ENCODE results near the gene TNNI2.

TNNI2 gene

GRCh38 chr11:1832211-1832919 is 6.4 kb upstream of the TNNI2 start:
- peak overlapping the region; percentile 21; the same call in 1 of the 2 replicates for H3K4me2 ChIP-seq (ENCODE audit: insufficient read depth, low read length)
- no peak for TF ChIP-seq EZH2 (IDR thresholded peaks at IDR 0.05; ENCODE audit: borderline replicate concordance, low read depth, low read length, severe bottlenecking)
- TF ChIP-seq, protein P1, sequence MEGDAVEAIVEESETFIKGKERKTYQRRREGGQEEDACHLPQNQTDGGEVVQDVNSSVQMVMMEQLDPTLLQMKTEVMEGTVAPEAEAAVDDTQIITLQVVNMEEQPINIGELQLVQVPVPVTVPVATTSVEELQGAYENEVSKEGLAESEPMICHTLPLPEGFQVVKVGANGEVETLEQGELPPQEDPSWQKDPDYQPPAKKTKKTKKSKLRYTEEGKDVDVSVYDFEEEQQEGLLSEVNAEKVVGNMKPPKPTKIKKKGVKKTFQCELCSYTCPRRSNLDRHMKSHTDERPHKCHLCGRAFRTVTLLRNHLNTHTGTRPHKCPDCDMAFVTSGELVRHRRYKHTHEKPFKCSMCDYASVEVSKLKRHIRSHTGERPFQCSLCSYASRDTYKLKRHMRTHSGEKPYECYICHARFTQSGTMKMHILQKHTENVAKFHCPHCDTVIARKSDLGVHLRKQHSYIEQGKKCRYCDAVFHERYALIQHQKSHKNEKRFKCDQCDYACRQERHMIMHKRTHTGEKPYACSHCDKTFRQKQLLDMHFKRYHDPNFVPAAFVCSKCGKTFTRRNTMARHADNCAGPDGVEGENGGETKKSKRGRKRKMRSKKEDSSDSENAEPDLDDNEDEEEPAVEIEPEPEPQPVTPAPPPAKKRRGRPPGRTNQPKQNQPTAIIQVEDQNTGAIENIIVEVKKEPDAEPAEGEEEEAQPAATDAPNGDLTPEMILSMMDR (IDR thresholded peaks at IDR 0.05; ENCODE audit: borderline replicate concordance, extremely low read depth, low read length, poor library complexity, severe bottlenecking) = peak; percentile 89
- no peaks in the 10 kb centered on the region for H4K20me1 ChIP-seq (ENCODE audit: insufficient read depth, low read length)
- peak overlapping the region; percentile 70; the same call in 1 of the 2 replicates for H2AFZ ChIP-seq (ENCODE audit: low read depth, low read length)
- no peaks in the 10 kb centered on the region for H3K9me3 ChIP-seq (ENCODE audit: insufficient read depth, low read length, severe bottlenecking)
- H3K27ac ChIP-seq (ENCODE audit: low read length) = 0 out of 2 replicates have a peak overlapping the region, but pooled peaks have one; percentile 22
- ATAC-seq (ENCODE audit: insufficient read depth, low read depth) (peak; percentile 89), DNase-seq (peak; percentile 67)
- peaks cover 14% of the 10 kb centered on the region for H3K4me1 ChIP-seq (ENCODE audit: insufficient read depth, low read length)
- peak overlapping the region; percentile 22; the same call in 1 of the 2 replicates for H3K9ac ChIP-seq (ENCODE audit: low read depth, low read length)
- no peaks in the 10 kb centered on the region for H3K27me3 ChIP-seq (ENCODE audit: insufficient read depth, low read length, poor library complexity)
- H3K79me2 ChIP-seq (ENCODE audit: insufficient read depth, low read length) = no peaks in the 10 kb centered on the region
- no peaks in the 10 kb centered on the region for H3K36me3 ChIP-seq (ENCODE audit: insufficient read depth, low read length)
- no peak overlapping the region for H3K4me3 ChIP-seq (ENCODE audit: low read depth in 1 of 2, low read length in 2 of 2)

DNA sequence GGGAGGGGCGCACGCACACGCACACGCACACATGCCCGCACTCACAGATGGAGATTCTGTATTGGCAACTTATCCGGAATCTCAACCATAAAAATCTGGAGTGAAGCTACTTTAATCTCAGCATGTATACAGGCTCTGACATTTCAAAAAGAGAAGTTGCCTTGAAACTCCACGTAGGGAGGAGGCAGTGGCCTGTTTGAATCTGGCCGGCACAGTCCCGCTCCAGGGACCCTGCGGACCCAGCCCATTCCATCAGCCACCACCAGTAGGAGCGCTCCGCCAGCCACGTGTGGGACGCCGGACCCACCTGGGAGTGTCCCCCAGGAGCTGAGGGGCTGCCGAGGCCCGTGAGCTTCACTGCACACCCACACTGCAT is 5.9 kb upstream of the TNNI2 start:
- Histone ChIP-seq H3K9me3 (ENCODE audit: insufficient read depth, low read length, severe bottlenecking) (no peaks in the 10 kb centered on the region), H3K4me2 (ENCODE audit: insufficient read depth, low read length) (no peak overlapping the region), H3K36me3 (ENCODE audit: insufficient read depth, low read length) (no peaks in the 10 kb centered on the region), H3K4me3 (ENCODE audit: low read depth in 1 of 2, low read length in 2 of 2) (no peak overlapping the region), H2AFZ (ENCODE audit: low read depth, low read length) (no peak overlapping the region), H4K20me1 (ENCODE audit: insufficient read depth, low read length) (no peaks in the 10 kb centered on the region), H3K79me2 (ENCODE audit: insufficient read depth, low read length) (no peaks in the 10 kb centered on the region), H3K27me3 (ENCODE audit: insufficient read depth, low read length, poor library complexity) (no peaks in the 10 kb centered on the region), H3K4me1 (ENCODE audit: insufficient read depth, low read length) (peaks cover 16% of the 10 kb centered on the region), H3K27ac (ENCODE audit: low read length) (no peak overlapping the region), H3K9ac (ENCODE audit: low read depth, low read length) (no peak overlapping the region)
- ATAC-seq (ENCODE audit: insufficient read depth, low read depth) = no peak
- DNase-seq = no peak
- no peak for TF ChIP-seq EZH2 (IDR thresholded peaks at IDR 0.05; ENCODE audit: borderline replicate concordance, low read depth, low read length, severe bottlenecking)
- TF ChIP-seq, protein P1 (IDR thresholded peaks at IDR 0.05; ENCODE audit: borderline replicate concordance, extremely low read depth, low read length, poor library complexity, severe bottlenecking) = no peak

DNA sequence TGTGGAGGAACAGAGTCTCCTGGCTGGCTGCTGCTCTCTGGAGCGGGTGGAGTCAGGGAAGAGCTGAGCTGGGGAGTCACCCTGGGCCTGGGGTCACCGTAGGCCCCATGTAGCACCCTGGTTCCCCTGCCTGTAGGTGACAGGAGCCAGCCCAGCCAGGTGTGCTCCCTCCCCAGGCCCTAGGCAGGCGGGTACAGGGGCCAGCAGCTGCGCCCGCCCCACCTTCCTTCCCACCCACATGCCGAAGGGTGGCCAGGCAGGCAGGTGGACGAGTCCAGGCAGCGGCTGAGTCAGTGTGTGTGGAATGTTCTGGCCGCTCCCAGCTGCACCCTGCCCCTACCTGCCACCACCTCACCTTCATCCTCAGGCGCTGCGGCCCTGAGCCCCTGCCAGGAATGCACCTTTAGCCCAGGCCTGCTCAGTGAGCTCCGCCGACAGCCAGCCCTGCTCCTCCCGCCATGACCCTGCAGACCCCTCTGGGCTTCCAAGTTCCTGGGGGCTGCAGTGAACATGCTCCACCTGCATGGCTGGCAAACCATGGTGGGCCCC is 4.6 kb upstream of the TNNI2 start:
- no peaks in the 10 kb centered on the region for H3K36me3 ChIP-seq (ENCODE audit: insufficient read depth, low read length)
- no peak for ATAC-seq (ENCODE audit: insufficient read depth, low read depth)
- no peak overlapping the region for H3K4me2 ChIP-seq (ENCODE audit: insufficient read depth, low read length)
- H4K20me1 ChIP-seq (ENCODE audit: insufficient read depth, low read length) = no peaks in the 10 kb centered on the region
- H3K4me1 ChIP-seq (ENCODE audit: insufficient read depth, low read length) = peaks cover 17% of the 10 kb centered on the region
- no peak overlapping the region for H3K9ac ChIP-seq (ENCODE audit: low read depth, low read length)
- no peaks in the 10 kb centered on the region for H3K79me2 ChIP-seq (ENCODE audit: insufficient read depth, low read length)
- TF ChIP-seq, protein P1 (IDR thresholded peaks at IDR 0.05; ENCODE audit: borderline replicate concordance, extremely low read depth, low read length, poor library complexity, severe bottlenecking) = no peak
- no peak for TF ChIP-seq EZH2 (IDR thresholded peaks at IDR 0.05; ENCODE audit: borderline replicate concordance, low read depth, low read length, severe bottlenecking)
- no peaks in the 10 kb centered on the region for H3K27me3 ChIP-seq (ENCODE audit: insufficient read depth, low read length, poor library complexity)
- no peak for DNase-seq
- no peak overlapping the region for H3K27ac ChIP-seq (ENCODE audit: low read length)
- H2AFZ ChIP-seq (ENCODE audit: low read depth, low read length) = no peak overlapping the region
- no peaks in the 10 kb centered on the region for H3K9me3 ChIP-seq (ENCODE audit: insufficient read depth, low read length, severe bottlenecking)
- H3K4me3 ChIP-seq (ENCODE audit: low read depth in 1 of 2, low read length in 2 of 2) = no peak overlapping the region

All from DND-41 (cell line).